ENCODE results near the gene SLC6A8.
"Not testable (repeated sequence)": the region's sequence is repeated elsewhere in the genome, so short reads cannot be mapped to it uniquely, and the experiment has no call there.

SLC6A8 gene

DNA sequence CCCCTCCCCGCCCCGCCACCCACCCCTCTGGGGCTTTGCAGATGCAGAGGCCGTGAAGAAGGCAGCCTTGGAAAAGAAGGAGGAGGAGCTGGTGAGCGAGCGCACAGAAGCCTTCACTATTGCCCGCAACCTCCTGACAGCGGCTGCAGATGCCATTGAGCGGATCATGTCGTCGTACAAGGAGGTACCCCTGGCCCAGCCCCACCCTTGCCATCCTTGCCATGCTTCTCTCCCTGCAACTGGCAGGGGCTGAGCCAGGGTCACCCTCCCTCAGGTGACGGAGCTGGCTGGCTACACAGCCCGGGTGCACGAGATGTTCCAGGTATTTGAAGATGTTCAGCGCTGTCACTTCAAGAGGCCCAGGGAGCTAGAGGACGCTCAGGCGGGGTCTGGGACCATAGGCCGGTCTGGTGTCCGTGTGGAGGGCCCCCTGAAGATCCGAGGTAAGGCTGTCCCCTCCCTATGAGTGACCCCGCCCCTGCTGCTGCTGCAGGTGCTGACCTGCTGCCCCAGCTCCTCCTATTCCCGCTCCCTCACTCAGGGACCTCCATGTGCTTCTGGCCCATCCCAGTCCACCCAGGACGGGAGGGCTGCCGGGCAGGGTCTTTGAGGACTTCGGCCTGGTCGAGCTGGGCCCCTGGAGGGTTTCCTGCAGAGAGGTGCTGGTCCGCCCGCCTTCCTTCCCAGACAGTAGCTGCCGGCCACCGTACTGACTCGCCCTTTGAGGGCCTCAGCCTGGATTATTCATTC lies 48.5 kb downstream of the SLC6A8 start:
- TF ChIP-seq, protein P1, sequence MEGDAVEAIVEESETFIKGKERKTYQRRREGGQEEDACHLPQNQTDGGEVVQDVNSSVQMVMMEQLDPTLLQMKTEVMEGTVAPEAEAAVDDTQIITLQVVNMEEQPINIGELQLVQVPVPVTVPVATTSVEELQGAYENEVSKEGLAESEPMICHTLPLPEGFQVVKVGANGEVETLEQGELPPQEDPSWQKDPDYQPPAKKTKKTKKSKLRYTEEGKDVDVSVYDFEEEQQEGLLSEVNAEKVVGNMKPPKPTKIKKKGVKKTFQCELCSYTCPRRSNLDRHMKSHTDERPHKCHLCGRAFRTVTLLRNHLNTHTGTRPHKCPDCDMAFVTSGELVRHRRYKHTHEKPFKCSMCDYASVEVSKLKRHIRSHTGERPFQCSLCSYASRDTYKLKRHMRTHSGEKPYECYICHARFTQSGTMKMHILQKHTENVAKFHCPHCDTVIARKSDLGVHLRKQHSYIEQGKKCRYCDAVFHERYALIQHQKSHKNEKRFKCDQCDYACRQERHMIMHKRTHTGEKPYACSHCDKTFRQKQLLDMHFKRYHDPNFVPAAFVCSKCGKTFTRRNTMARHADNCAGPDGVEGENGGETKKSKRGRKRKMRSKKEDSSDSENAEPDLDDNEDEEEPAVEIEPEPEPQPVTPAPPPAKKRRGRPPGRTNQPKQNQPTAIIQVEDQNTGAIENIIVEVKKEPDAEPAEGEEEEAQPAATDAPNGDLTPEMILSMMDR (IDR thresholded peaks at IDR 0.05; ENCODE audit: control insufficient read depth, extremely low read depth, insufficient read depth): no peak
- H3K4me3 ChIP-seq (ENCODE audit: low read depth, low read length): no peak overlapping the region
- no peak for DNase-seq (ENCODE audit: low read depth)

DNA sequence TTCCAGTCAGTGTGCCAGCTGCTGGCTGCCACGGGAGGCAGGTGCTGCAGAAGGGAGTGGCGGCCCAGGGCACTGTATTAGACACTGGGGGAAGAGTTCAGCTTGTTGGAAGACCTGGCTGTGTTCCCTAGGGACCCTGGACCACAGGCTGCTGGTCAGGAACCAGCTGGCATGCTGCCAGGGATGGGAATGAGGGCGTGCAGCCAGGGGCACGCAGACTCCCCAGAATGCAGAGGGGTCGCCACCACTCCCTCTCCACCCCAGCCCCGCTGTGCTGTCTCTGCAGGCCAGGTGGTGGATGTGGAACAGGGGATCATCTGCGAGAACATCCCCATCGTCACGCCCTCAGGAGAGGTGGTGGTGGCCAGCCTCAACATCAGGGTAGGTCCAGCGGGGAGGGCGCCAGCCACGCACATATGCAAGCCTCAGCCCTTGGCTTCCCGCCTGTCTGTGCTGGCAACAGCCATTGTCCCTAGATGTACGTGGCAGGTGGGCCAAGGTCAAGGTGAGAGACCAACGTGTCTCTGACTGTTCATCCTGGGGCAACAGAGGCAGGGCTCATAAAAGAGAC lies 49.2 kb downstream of the SLC6A8 start:
- DNase-seq (ENCODE audit: low read depth): no peak
- no peak overlapping the region for H3K4me3 ChIP-seq (ENCODE audit: low read depth, low read length)
- TF ChIP-seq, protein P1 (IDR thresholded peaks at IDR 0.05; ENCODE audit: control insufficient read depth, extremely low read depth, insufficient read depth): no peak

DNA sequence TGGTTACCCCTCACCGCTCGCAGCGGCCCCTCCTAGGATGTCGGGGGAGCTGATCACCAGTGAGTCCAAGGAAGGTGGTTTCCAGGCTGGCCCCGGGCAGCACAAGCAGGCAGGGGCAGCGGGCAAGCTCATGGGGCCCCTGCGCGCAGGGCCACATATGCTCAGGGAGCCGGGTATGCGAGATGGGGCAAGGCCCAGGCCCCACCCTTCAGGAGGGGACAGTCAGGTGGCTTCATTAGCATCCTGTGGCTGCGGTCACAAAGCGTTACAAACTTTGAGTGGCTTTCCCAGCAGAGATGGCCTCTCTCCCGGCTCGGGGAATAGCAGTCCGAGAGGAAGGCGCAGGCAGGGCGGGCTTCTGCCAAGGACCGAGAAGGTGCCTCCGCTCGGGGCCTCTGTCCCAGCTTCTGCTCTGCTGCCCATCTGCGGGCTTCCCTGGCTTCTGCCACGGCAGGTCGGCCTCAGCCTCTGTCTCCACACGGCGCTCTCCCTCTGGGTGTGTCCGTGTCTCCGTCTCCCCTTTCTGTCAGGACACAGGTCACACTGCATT lies 50.4 kb downstream of the SLC6A8 start:
- H3K4me3 ChIP-seq (ENCODE audit: low read depth, low read length): no peak overlapping the region
- TF ChIP-seq, protein P1 (IDR thresholded peaks at IDR 0.05; ENCODE audit: control insufficient read depth, extremely low read depth, insufficient read depth): no peak
- DNase-seq (ENCODE audit: low read depth): no peak

DNA sequence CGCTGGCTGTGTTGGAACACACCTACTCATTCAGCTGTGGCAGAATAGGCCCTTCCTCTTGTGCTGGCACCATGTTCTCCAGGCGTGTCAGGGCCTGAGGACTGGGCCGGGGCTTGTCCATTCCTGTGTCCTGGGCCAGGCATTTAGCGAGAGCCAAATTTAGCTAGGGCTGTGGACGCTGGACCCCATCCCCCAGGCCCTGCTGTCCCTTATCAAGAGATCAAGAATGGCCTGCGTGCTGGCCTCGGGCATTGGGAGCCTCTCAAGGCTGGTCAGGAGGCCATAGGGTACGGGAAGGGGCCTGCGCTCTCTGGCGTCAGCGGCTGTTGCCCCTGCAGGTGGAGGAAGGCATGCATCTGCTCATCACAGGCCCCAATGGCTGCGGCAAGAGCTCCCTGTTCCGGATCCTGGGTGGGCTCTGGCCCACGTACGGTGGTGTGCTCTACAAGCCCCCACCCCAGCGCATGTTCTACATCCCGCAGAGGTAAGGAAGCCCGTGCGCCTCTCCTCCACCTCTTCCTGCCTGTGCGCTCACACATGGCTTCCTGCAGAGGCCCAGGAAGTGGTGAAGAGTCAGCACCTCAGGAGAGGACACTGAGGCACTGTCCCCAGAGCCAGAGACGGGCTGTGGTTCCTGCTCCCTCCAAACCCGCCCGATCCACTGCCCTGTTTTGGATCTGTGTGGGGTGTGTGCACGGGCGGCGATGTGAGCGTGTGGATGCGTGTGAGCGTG lies 52.2 kb downstream of the SLC6A8 start:
- H3K4me3 ChIP-seq (ENCODE audit: low read depth, low read length): no peak overlapping the region
- no peak for DNase-seq (ENCODE audit: low read depth)
- TF ChIP-seq, protein P1 (IDR thresholded peaks at IDR 0.05; ENCODE audit: control insufficient read depth, extremely low read depth, insufficient read depth): no peak

DNA sequence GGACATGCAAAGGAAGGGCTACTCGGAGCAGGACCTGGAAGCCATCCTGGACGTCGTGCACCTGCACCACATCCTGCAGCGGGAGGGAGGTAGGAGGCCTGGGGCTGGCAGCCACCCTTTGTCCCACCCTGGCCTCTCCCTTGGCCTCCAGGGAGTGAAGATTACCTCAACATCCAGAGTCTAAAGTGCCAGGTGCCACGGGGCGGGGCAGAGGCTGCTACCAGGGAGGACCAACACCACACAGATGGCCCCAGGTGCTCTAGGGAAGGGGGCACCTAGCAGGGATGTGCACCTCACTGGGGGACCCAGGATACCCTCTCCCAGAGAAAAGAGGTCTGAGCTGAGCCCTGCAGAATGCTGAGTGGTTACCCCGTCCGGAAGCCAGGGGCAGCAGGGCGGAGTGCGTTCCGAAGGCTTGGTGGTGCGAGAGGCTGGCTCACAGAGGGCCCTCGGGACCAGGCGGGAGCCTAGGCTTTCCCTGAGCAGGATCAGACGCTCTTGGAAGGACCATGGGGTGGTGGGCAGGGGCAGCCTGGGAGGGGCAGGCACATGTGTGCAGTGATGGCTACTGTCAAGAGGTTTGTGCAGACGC lies 53.0 kb downstream of the SLC6A8 start:
- DNase-seq (ENCODE audit: low read depth): no peak
- TF ChIP-seq, protein P1 (IDR thresholded peaks at IDR 0.05; ENCODE audit: control insufficient read depth, extremely low read depth, insufficient read depth): no peak
- H3K4me3 ChIP-seq (ENCODE audit: low read depth, low read length): no peak overlapping the region

DNA sequence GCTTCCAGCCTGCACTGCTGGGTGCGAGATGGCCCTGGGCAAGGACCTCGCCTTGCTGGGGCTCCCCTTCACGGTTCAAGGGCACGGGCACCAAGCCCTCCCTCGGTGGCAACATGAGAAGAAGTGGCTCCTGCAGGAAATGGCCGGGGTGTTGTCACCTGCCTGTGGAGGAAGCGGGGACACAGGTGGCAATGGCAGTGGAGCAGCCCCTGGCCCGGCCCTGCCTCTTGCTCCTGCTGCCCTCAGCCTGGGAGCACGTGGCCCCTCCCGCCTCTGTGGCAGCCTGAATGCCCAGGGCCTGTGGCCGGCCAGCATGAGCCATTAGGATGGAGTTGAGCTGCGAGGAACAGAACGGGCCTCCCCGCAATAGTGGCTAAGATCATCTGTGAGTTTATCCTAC lies 53.7 kb downstream of the SLC6A8 start:
- no peak for DNase-seq (ENCODE audit: low read depth)
- TF ChIP-seq, protein P1 (IDR thresholded peaks at IDR 0.05; ENCODE audit: control insufficient read depth, extremely low read depth, insufficient read depth): no peak
- no peak overlapping the region for H3K4me3 ChIP-seq (ENCODE audit: low read depth, low read length)

DNA sequence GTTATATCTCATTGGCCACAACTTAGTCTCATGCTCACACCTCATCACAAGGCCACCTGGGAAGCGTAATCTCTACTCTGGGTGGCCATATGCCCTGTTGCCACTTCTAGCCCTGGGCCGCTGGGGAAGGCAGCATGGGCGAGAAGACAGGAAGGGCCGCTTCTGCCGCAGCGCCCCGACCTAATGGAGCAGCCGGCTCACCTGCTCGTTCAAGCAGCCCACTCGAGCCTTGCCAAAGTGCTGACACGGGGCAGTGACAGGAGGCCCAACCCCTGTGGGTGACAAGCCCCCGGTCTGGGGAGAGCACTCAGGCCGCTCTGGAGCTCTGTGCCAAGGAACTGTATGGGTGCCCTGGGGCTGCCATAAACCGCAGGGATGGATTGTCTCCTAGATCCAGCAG lies 54.4 kb downstream of the SLC6A8 start:
- not testable (repeated sequence) for H3K4me3 ChIP-seq (ENCODE audit: low read depth, low read length)

DNA sequence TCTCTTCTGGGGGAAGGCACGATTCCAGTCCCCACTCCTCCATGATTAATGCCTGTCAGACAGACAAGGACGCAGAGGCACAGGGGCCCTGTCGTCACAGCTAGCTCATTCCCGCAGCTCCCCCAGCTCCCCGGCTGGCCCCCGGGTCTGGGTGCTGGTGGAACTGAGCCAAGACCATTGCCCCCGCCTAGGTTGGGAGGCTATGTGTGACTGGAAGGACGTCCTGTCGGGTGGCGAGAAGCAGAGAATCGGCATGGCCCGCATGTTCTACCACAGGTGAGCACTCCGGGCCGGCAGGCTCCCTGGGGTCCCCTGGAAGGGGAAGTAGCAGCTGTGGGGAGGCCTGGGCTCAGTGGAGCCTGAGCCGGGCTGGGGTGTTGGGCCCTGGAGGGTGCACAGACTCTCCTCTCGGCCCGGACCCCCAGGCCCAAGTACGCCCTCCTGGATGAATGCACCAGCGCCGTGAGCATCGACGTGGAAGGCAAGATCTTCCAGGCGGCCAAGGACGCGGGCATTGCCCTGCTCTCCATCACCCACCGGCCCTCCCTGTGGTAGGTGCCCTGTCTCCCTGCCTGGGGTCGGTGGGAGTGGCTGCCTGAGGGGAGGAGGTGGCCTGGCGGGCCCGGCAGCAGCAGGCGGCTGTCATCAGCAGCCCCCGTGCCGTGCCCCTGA lies 55.2 kb downstream of the SLC6A8 start:
- DNase-seq (ENCODE audit: low read depth); H3K4me3 ChIP-seq (ENCODE audit: low read depth, low read length): not testable (repeated sequence)

More for the DNA sequence above, 54.4 kb downstream of the SLC6A8 start:
- not testable (repeated sequence) for DNase-seq (ENCODE audit: low read depth)

DNA sequence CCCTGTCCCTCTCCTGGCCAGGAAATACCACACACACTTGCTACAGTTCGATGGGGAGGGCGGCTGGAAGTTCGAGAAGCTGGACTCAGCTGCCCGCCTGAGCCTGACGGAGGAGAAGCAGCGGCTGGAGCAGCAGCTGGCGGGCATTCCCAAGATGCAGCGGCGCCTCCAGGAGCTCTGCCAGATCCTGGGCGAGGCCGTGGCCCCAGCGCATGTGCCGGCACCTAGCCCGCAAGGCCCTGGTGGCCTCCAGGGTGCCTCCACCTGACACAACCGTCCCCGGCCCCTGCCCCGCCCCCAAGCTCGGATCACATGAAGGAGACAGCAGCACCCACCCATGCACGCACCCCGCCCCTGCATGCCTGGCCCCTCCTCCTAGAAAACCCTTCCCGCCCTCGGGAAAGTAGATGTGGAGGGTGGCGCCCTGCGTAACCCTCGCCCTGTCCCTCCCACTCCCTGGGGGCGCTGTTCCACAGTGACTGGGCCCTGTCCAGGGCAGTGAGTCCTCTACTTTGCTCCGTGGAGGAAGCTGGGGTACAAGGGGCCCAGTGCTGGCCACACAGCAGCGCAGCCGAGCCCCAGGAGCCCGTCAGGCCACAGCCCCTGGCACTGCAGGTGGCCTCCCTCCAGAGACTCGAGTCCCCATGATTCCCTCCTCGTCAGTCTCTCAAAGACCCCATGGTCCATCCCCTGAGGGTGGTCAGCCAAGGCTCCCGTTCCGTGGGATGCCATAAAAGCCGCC lies 55.9 kb downstream of the SLC6A8 start:
- DNase-seq (ENCODE audit: low read depth); H3K4me3 ChIP-seq (ENCODE audit: low read depth, low read length): not testable (repeated sequence)
